ENCODE results near the gene PDE4DIP.
"Not testable (repeated sequence)": the region's sequence is repeated elsewhere in the genome, so short reads cannot be mapped to it uniquely, and the experiment has no call there.

DNA sequence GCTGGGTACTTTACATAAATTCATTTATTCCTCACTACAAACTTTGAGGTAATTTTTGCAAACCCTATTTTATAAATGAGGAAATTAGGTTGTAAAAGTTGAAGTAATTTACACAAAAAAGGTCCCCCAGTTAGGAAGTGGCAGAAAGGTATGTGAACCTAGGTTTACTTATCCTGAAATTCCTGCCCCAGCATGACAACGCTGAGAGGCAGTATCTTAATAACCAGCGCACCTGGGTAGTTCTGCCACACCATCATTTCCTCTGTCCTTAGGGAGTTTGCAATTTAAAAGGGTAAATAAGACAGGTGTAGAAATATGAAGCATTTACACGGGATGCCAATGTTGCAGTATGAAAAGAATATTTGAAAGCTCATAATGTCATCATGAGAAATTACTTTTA lies 79.6 kb downstream of the PDE4DIP start:
- not testable (repeated sequence) for TF ChIP-seq POLR2AphosphoS5, CTCF, POLR2A, EP300 (IDR thresholded peaks at IDR 0.05)
